ENCODE results near the gene HORMAD2.

- TF ChIP-seq POLR2A (IDR thresholded peaks at IDR 0.05; ENCODE audit: extremely low read depth, insufficient read length) = no peak
- TF ChIP-seq CTCF (IDR thresholded peaks at IDR 0.05; ENCODE audit: low read depth, low read length) = no peak
- TF ChIP-seq MYC (IDR thresholded peaks at IDR 0.05; ENCODE audit: low read depth, low read length) = no peak
Observed at GRCh38 chr22:30169002-30169401, 88.7 kb downstream of the HORMAD2 start.

Data from NB4 (cell line).